ENCODE measurements around the gene CRYAA. TPM values are rescaled to one million over a fixed set of nuclear protein-coding genes. Genes with fewer than 3 reads are reported as not detected.

Gene CRYAA
- total RNA-seq, 1 experiment from 2014 or later: not detected

GRCh38 chr21:43192501-43193081 is 23.8 kb downstream of the CRYAA start:
- DNase-seq (ENCODE audit: low read depth, low spot score) (no peak), ATAC-seq (no peak)
- Histone ChIP-seq H3K9me2 (ENCODE audit: insufficient read depth) (no peaks in the 10 kb centered on the region), H3K9me3 (ENCODE audit: control insufficient read depth in 1 of 2, insufficient read depth in 1 of 2, low read depth in 1 of 2, low read length in 2 of 2) (no peaks in the 10 kb centered on the region), H3K4me2 (ENCODE audit: low read length) (no peak overlapping the region), H4K20me1 (ENCODE audit: insufficient read depth) (no peaks in the 10 kb centered on the region), H3K36me3 (ENCODE audit: control insufficient read depth in 1 of 2, insufficient read depth in 2 of 2, low read length in 2 of 2) (no peaks in the 10 kb centered on the region), H3K4me3 (replicated peaks in 1 of 2; ENCODE audit: low read depth in 1 of 2, low read length in 2 of 2) (no peak overlapping the region), H3K27me3 (ENCODE audit: insufficient read depth, low read length) (peaks cover 10% of the 10 kb centered on the region), H2AFZ (ENCODE audit: low read depth, low read length, poor library complexity, severe bottlenecking) (no peak overlapping the region), H3K4me1 (ENCODE audit: control insufficient read depth in 1 of 2, insufficient read depth in 2 of 2, low read length in 2 of 2) (no peaks in the 10 kb centered on the region), H3K27ac (ENCODE audit: low read depth, low read length) (no peak overlapping the region), H3K79me2 (ENCODE audit: insufficient read depth, low read length) (no peaks in the 10 kb centered on the region), H3K9ac (ENCODE audit: low read length) (no peak overlapping the region)
- intact Hi-C loops (cut with micrococcal nuclease): no loop called here
- RAD21 ChIA-PET (ENCODE audit: low non-redundant PET in 1 of 2, low total read pairs in 2 of 2, uncharacterized antibody in 2 of 2, unreplicated experiment in 2 of 2): no interaction called here
- BruUV-seq (replicated peaks): no TSS peak
- CTCF ChIA-PET: no interaction called here
- TF ChIP-seq CTCF (IDR thresholded peaks at IDR 0.05 in 2 of 3, conservative IDR thresholded peaks at IDR 0.05 in 1 of 3; ENCODE audit: borderline replicate concordance in 1 of 3, insufficient read depth in 1 of 3, low read depth in 2 of 3, low read length in 2 of 3) (no peak), RAD21 (IDR thresholded peaks at IDR 0.05; ENCODE audit: low read depth) (no peak), EZH2phosphoT487 (IDR thresholded peaks at IDR 0.05; ENCODE audit: borderline replicate concordance) (no peak), ATF3 (IDR thresholded peaks at IDR 0.05) (no peak), ZNF274 (IDR thresholded peaks at IDR 0.05; ENCODE audit: low read depth, low read length) (no peak), ZFX (IDR thresholded peaks at IDR 0.05) (no peak), CBX3 (IDR thresholded peaks at IDR 0.05; ENCODE audit: low read depth) (no peak), REST (IDR thresholded peaks at IDR 0.05; ENCODE audit: low read depth) (no peak), SRF (IDR thresholded peaks at IDR 0.05; ENCODE audit: low read depth) (no peak), CEBPB (IDR thresholded peaks at IDR 0.05; ENCODE audit: low read depth) (no peak), ELF1 (IDR thresholded peaks at IDR 0.05; ENCODE audit: borderline replicate concordance, low read depth) (no peak), JUND (IDR thresholded peaks at IDR 0.05) (no peak), POLR2AphosphoS5 (IDR thresholded peaks at IDR 0.05; ENCODE audit: low read depth, low read length) (no peak), FOSL1 (IDR thresholded peaks at IDR 0.05; ENCODE audit: low read depth) (no peak), SP1 (IDR thresholded peaks at IDR 0.05; ENCODE audit: low read depth) (no peak), POLR2A (IDR thresholded peaks at IDR 0.05; ENCODE audit: borderline replicate concordance, extremely low read depth, insufficient read depth, insufficient read length) (no peak), YY1 (IDR thresholded peaks at IDR 0.05; ENCODE audit: extremely low read depth, insufficient replicate concordance, low read depth, low read length) (no peak), EZH2 (IDR thresholded peaks at IDR 0.05) (no peak), MAX (IDR thresholded peaks at IDR 0.05) (no peak)
- POLR2A ChIA-PET: no interaction called here
